Esophagus muscularis mucosa (tissue), 4 donors: ENCODE data around the gene ASPDH. TPM values are rescaled to one million over a fixed set of nuclear protein-coding genes. Genes with fewer than 3 reads are reported as not detected.

Experiments
- DNase-seq: peaks from one replicate; pipeline ENCODE4 v3.0.0-alpha.2; 2017; ENCODE audit errors: extremely low spot score
- H3K27ac ChIP-seq, 4 donors: fragments of 200-600 bp; sonication (generic); replicated peaks in 1 of 4; 1 replicate in 3 of 4; 2 replicates in 1 of 4; pipeline ENCODE4 v1.5.1; 2016 to 2019; ENCODE audit warnings: mild to moderate bottlenecking in 1 of 4
- H3K27me3 ChIP-seq, 4 donors: fragments of 200-600 bp; sonication (generic); one replicate each; pipeline versions ENCODE4 v1.5.1 to v1.6.0; 2016 to 2019
- H3K36me3 ChIP-seq, 4 donors: fragments of 200-600 bp; sonication (generic); one replicate each; pipeline ENCODE4 v1.5.1; 2016 to 2019
- H3K4me1 ChIP-seq, 4 donors: fragments of 200-600 bp; sonication (generic); one replicate each; pipeline ENCODE4 v1.5.1; 2016 to 2019
- H3K4me3 ChIP-seq, 4 donors: fragments of 200-600 bp; sonication (generic); 1 replicate in 2 of 4; 2 replicates in 2 of 4; pipeline ENCODE4 v1.5.1; 2016 to 2019; ENCODE audit warnings: mild to moderate bottlenecking in 4 of 4, moderate library complexity in 1 of 4
- H3K9me3 ChIP-seq, 4 donors: fragments of 200-600 bp; sonication (generic); 1 replicate in 3 of 4; 2 replicates in 1 of 4; pipeline ENCODE4 v1.5.1; 2016 to 2019
- EP300 ChIP-seq: sonication (generic); formaldehyde crosslinking; IDR thresholded peaks from one replicate; pipeline ENCODE4 v1.6.1; 2017; ENCODE audit warnings: antibody characterized with exemption
- POLR2A ChIP-seq: fragments of 450-650 bp; IDR thresholded peaks from one replicate; pipeline ENCODE4 v1.6.1; 2017; ENCODE audit warnings: antibody characterized with exemption, moderate library complexity, mild to moderate bottlenecking, low read depth
- POLR2AphosphoS5 ChIP-seq, 2 donors: sonication (generic); formaldehyde crosslinking; IDR thresholded peaks; one replicate each; pipeline ENCODE4 v1.6.1; 2017; ENCODE audit warnings: antibody characterized with exemption in 2 of 2
- WGBS: methylation state at CpG from one replicate; pipeline ENCODE4 v1.1.5; 2018; 5-methylcytosine and 5-hydroxymethylcytosine counted together
- intact Hi-C: fragments of 100-400 bp; cut with DNase I; formaldehyde crosslinking; loops from one replicate; pipeline ENCODE4 v1.15.1; 2023
- total RNA-seq, 4 donors: library from RNA; depleted of rRNA; stranded (reverse); fragments of >200 nt; gene quantifications; one replicate each; pipeline versions ENCODE4 v1.1.0 to v1.2.1, GENCODE V29; 2016
- TF ChIP-seq, protein P1 (sequence below), 3 experiments: fragments of 200-600 bp in 2 of 3; fragments of 450-650 bp in 1 of 3; sonication (generic) in 2 of 3; IDR thresholded peaks; one replicate each; pipeline ENCODE4 v1.5.1; 2017 to 2019; ENCODE audit warnings: antibody characterized with exemption in 3 of 3, mild to moderate bottlenecking in 2 of 3, moderate library complexity in 1 of 3

Gene ASPDH
- total RNA-seq, 4 donors from 2014 or later = 1.6 TPM; not detected in 3

GRCh38 chr19:50558449-50558848 lies 44.7 kb upstream of the ASPDH start:
- intact Hi-C loops = no loop called here
- 86% methylated on average over 11 of the region's 13 CpGs for WGBS

DNA sequence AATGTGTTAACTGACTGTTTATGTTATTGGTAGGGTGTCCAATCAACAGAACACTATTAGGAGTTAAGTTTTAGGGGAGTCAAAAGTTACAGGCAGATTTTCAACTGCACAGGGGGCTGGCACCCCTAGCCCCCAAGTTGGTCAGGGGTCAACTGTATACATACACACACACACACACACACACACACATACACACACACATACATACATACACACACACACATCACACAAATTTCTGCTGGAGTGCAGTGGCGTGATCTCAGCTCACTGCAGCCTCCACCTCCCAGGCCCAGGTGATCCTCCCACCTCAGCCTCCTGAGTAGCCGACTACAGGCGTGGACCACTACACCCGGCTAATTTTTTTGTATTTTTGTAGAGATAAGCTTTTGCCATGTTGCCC lies 44.3 kb upstream of the ASPDH start:
- WGBS = 89% methylated on average over 3 of the region's 4 CpGs
- H3K27ac ChIP-seq = no peak overlapping the region
- no peak for TF ChIP-seq POLR2AphosphoS5 (IDR thresholded peaks at IDR 0.05)
- no peak for TF ChIP-seq POLR2A
- no peak for TF ChIP-seq EP300
- TF ChIP-seq, protein P1, sequence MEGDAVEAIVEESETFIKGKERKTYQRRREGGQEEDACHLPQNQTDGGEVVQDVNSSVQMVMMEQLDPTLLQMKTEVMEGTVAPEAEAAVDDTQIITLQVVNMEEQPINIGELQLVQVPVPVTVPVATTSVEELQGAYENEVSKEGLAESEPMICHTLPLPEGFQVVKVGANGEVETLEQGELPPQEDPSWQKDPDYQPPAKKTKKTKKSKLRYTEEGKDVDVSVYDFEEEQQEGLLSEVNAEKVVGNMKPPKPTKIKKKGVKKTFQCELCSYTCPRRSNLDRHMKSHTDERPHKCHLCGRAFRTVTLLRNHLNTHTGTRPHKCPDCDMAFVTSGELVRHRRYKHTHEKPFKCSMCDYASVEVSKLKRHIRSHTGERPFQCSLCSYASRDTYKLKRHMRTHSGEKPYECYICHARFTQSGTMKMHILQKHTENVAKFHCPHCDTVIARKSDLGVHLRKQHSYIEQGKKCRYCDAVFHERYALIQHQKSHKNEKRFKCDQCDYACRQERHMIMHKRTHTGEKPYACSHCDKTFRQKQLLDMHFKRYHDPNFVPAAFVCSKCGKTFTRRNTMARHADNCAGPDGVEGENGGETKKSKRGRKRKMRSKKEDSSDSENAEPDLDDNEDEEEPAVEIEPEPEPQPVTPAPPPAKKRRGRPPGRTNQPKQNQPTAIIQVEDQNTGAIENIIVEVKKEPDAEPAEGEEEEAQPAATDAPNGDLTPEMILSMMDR (IDR thresholded peaks at IDR 0.05) = no peak
- H3K4me1 ChIP-seq = peaks cover 13 to 17% (median 15%) of the 10 kb centered on the region in 4 donors
- no peak overlapping the region for H3K4me3 ChIP-seq
- intact Hi-C loops = no loop called here
- no peak for DNase-seq
- H3K9me3 ChIP-seq = no peaks in the 10 kb centered on the region
- H3K27me3 ChIP-seq = peaks cover 0 to 95% (median 25%) of the 10 kb centered on the region in 4 donors
- H3K36me3 ChIP-seq = no peaks in the 10 kb centered on the region

More at GRCh38 chr19:50558449-50558848, 44.7 kb upstream of the ASPDH start:
- H3K4me3 ChIP-seq = no peak overlapping the region
- H3K27ac ChIP-seq = no peak overlapping the region
- H3K36me3 ChIP-seq = no peaks in the 10 kb centered on the region
- peaks cover 13 to 17% (median 15%) of the 10 kb centered on the region in 4 donors for H3K4me1 ChIP-seq
- DNase-seq = no peak
- no peak for TF ChIP-seq EP300
- TF ChIP-seq POLR2AphosphoS5 (IDR thresholded peaks at IDR 0.05) = no peak
- no peaks in the 10 kb centered on the region for H3K9me3 ChIP-seq
- H3K27me3 ChIP-seq = peaks cover 0 to 95% (median 27%) of the 10 kb centered on the region in 4 donors

DNA sequence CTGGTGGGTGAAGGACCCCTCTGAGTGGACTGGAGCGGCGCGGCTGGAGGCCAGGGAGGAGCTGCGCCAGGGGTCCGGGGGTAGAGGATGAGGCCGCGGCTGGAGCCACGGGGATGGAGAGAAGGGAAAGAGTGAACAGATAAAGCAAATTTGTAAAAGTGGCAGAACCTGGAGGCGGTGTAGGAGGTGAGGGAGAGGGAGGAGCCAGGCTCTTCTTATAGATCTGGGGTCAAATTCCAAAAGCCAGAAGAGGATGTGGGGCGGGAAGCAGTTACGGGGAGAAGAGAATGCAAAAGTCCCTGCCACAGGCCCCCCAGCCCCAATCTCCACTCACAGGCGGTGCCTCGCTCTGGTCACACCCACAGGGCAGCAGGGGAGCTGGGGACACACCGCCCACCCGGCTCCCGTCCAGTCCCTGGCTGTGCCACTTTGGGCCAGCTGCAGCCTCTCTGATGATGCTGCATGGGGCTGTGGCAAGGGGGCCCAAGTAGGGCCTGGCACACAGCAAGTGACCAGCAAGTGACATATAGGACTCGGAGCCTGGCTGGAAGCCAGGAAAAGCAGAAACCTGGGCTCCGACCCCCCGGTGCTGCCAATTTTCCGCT lies 43.4 kb upstream of the ASPDH start:
- H3K9me3 ChIP-seq = no peaks in the 10 kb centered on the region
- peaks cover 0 to 93% (median 23%) of the 10 kb centered on the region in 4 donors for H3K27me3 ChIP-seq
- peak overlapping the region; percentile 47 to 55 (median 48) for H3K4me3 ChIP-seq
- TF ChIP-seq, protein P1 (IDR thresholded peaks at IDR 0.05) = no peak
- no peak for TF ChIP-seq EP300
- no peak for TF ChIP-seq POLR2A
- no peak for TF ChIP-seq POLR2AphosphoS5 (IDR thresholded peaks at IDR 0.05)
- no peak overlapping the region for H3K27ac ChIP-seq
- intact Hi-C loops = no loop called here
- H3K36me3 ChIP-seq = no peaks in the 10 kb centered on the region
- DNase-seq = no peak
- peaks cover 13 to 18% (median 15%) of the 10 kb centered on the region in 4 donors for H3K4me1 ChIP-seq
- WGBS = 25% methylated on average over 20 of the region's 20 CpGs

DNA sequence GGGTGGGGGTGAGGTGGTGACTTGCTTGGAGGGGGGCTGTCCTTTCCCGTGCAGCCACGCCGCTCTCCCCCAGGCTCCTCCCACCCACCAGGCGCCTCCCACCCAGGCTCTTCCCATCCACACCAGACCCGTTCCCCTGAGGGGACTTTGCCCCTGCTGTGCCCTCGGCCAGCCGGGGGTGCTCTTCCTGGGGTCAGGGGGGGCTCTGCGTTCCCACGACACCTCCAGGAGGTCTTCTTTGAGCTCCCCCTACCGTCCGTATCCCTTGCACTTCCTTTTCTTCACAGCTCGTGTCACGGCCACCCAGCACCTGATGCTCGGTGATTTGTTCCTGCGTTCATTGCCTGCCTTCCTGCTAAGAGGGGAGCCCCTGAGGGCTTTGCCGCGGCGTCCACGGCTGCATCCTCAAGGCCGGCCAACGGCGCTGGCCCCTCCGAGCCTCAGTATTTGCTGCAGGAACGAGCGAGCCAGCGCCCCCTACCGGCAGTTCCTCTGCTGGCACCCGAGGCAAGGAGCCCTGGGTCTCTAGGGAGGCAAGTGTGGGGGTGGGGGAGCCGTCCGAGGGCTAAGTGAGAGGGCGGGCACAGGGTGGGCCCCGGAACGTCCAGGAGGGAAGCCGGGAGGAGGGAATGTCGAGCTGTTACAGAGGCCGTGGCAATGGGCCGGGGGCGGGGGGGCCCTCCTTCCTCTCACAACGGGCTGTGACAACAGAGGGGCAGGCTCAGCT lies 42.7 kb upstream of the ASPDH start:
- no peaks in the 10 kb centered on the region for H3K36me3 ChIP-seq
- peaks cover 13 to 25% (median 22%) of the 10 kb centered on the region in 4 donors for H3K4me1 ChIP-seq
- 3% methylated on average over 6 of the region's 39 CpGs for WGBS
- no peaks in the 10 kb centered on the region for H3K9me3 ChIP-seq
- intact Hi-C loops = no loop called here
- peak overlapping the region; percentile 47 to 55 (median 48) for H3K4me3 ChIP-seq
- TF ChIP-seq, protein P1 (IDR thresholded peaks at IDR 0.05) = peak; percentile 58 to 82 (median 67)
- TF ChIP-seq POLR2A = no peak
- H3K27ac ChIP-seq = peak overlapping the region in 1 of 4 donors; percentile 3
- H3K27me3 ChIP-seq = peaks cover 0 to 93% (median 22%) of the 10 kb centered on the region in 4 donors
- no peak for DNase-seq
